ENCODE data around the gene DGKA.
"Not testable (repeated sequence)": the region's sequence is repeated elsewhere in the genome, so short reads cannot be mapped to it uniquely, and the experiment has no call there.

Gene DGKA

DNA sequence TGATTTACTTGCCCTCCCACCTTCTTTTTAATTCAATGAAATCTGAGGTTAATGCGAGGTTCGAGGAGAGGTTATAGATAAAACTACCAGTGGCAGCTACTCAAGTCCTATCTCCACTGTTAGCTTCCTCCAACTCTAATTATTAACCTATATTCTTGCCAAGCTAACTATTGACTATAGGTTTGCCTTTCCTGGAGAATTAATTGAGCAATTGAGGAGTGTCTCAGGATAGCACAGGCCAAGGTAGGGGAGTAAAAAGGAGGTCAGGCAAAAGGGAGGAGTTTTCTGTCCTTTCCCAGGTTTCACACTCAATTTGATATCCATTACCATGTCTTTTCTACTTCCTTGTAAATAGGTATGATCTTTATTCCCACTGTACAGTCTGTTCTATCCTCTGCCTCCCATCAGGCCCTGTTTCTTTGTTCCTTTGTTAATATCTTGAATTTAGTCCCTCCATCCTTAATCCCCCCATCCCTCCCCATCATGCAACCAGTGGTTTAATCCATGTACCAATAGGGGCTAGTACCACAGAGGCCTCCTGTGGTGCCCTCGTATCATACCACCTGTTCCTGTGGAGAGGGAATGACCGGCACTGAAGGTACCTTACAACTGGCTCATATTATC, 62.4 kb downstream of the DGKA start:
- FAIRE-seq: no peak
- no peak for TF ChIP-seq POLR2AphosphoS5 (IDR thresholded peaks at IDR 0.05; ENCODE audit: low read depth, low read length)
- no peak for TF ChIP-seq POLR2A (IDR thresholded peaks at IDR 0.05; ENCODE audit: low read depth, low read length)
- no peak for DNase-seq (ENCODE audit: insufficient read length)

DNA sequence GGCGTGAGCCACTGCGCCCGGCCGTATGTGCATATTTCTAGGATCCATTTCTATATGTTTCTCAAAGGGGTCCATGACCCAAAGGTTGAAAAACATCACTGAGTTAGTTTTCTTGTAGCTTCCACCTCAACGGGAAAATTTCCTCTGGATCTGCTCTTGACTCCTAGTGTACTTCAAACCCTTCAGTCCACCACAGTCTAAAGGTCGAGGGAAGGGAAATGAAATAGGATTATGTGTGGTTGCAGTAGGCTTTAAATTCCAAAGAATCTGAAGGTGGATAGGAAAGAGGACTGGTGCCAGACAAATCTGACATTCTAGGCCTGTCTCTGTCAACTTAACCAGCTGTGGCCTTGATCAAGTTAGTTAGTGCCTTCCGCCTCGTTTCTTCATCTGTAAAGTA, 64.4 kb downstream of the DGKA start:
- TF ChIP-seq TAF1 (IDR thresholded peaks at IDR 0.05; ENCODE audit: borderline replicate concordance, low read depth, low read length) (no peak), POLR2A (IDR thresholded peaks at IDR 0.05; ENCODE audit: low read depth, low read length) (no peak), POLR2AphosphoS5 (IDR thresholded peaks at IDR 0.05; ENCODE audit: low read depth, low read length) (no peak)
- FAIRE-seq: no peak
- DNase-seq (ENCODE audit: insufficient read length): no peak

DNA sequence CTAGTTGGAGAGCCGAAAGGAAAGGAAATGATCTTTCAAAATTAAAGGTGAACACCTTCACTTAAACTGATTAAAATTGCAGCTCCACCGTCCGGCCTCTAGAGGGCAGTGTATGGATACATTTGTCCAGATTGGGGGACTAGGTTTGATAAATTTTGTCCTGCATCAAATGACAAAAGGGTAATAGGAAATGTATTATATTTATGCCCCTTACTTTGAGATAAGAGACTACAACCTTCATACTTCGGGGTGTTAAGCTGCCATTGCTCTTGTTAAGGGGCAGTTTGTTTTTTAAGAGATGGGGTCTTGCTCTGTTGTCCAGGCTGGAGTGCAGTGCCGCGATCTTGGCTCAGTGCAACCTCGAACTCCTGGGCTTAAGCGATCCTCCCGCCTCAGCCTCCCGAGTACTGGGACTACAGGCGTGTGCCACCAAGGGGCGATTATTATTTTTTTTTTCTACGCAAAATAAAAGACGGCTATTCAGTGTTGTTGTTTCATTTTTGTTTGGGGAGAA, 65.3 kb downstream of the DGKA start:
- DNase-seq (ENCODE audit: insufficient read length) (peak; percentile 36), FAIRE-seq (peak; percentile 86)
- TF ChIP-seq TAF1 (IDR thresholded peaks at IDR 0.05; ENCODE audit: borderline replicate concordance, low read depth, low read length): no peak
- TF ChIP-seq POLR2AphosphoS5 (IDR thresholded peaks at IDR 0.05; ENCODE audit: low read depth, low read length): no peak
- no peak for TF ChIP-seq POLR2A (IDR thresholded peaks at IDR 0.05; ENCODE audit: low read depth, low read length)

DNA sequence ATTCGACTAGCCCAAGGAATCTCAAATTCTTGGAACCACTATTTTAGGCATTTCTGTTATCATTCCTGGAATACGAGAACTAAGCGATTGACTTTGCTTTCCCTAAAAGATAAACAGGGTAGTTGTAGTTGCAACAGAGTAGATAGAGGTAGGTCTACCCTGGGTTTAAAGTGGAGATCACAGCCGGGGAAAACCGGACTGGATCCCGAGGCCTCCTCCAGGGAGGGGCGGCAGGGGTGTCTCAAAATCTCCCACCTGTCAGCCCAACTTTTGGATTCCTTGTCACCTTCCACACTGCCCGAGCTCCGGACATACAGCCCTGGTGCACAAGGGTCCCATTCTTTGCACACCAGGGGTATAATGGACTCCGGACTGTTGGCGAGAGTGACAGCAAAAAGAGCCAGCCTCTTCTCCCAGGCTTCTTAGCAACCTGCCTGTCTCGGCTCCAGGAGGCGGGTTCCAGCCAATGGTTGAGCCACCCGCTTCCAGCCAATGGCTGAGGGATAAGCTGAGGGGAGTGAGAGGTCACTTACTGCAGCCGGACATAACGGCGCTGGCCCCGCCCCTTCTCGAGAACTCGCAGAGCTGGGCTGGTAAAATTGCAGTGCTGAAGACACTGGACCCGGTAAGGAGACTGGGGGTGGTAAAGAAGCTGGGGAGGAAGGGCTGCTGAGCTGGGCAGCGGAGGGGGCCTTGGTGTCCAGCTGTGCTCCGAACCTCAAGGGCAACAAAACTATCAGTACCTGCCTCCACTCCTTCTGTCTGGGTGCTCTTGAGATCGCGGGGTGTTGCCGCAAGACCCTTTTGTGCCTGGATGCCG, 66.0 kb downstream of the DGKA start, which contains the start of gene SUOX:
Gene SUOX, plus strand, starts transcription at position 562 of the 820 bp plus-strand sequence. CDS start 4,946 bp downstream, outside the sequence.
- FAIRE-seq (peak; percentile 95), DNase-seq (ENCODE audit: insufficient read length) (peak; percentile 94)
- peak; percentile 66 for TF ChIP-seq POLR2A (IDR thresholded peaks at IDR 0.05; ENCODE audit: low read depth, low read length)
- TF ChIP-seq TAF1 (IDR thresholded peaks at IDR 0.05; ENCODE audit: borderline replicate concordance, low read depth, low read length): 0 out of 2 replicates have a peak, but pooled peaks have one; percentile 33
- peak; percentile 64; the same call in 1 of the 2 replicates for TF ChIP-seq POLR2AphosphoS5 (IDR thresholded peaks at IDR 0.05; ENCODE audit: low read depth, low read length)

DNA sequence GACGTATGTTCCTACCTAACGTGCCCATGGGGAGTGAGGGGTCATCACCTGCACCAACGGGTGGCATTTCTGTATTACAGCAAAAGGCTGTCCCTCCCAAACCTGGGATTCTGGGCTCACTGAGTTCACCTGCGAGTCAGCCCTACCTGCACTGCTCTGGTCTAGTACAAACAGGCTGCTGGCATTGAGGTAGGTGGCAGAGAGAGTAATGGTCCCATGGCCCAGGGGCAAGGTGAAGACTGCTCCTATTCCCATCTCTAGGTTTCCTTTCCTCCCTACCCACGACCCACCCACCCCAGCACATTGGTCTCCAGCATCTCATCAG, 66.5 kb downstream of the DGKA start:
- FAIRE-seq (no peak), DNase-seq (ENCODE audit: insufficient read length) (no peak)

DNA sequence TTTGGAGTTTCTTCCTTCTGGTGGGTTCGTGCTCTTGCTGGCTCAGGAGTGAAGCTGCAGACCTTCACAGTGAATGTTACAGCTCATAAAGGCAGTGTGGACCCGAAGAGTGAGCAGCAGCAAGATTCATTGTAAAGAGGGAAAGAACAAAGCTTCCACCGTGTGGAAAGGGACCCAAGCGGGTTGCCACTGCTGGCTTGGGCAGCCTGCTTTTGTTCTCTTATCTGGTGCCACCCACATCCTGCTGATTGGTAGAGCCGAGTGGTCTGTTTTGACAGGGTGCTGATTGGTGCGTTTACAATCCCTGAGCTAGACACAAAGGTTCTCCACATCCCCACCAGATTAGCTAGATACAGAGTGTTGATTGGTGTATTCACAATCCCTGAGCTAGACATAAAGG, 68.6 kb downstream of the DGKA start:
- DNase-seq (ENCODE audit: insufficient read length); FAIRE-seq: not testable (repeated sequence)

More for the DNA sequence above, 66.5 kb downstream of the DGKA start:
- no peak for TF ChIP-seq POLR2AphosphoS5 (IDR thresholded peaks at IDR 0.05; ENCODE audit: low read depth, low read length)

DNA sequence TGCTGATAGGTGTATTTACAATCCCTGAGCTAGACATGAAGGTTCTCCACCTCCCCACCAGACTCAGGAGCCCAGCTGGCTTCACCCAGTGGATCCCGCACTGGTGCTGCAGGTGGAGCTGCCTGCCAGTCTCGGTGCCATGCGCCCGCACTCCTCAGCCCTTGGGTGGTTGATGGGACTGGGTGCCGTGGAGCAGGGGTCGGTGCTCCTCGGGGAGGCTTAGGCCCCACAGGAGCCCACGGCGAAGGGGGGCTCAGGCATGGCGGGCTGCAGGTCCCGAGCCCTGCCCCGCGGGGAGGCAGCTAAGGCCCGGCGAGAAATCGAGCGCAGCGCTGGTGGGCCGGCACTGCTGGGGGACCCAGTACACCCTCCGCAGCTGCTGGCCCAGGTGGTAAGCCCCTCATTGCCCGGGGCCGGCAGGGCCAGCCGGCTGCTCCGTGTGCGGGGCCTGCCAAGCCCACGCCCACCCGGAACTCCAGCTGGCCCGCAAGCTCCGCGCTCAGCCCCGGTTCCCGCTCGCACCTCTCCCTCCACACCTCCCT, 69.1 kb downstream of the DGKA start:
- not testable (repeated sequence) for FAIRE-seq; DNase-seq (ENCODE audit: insufficient read length)

DNA sequence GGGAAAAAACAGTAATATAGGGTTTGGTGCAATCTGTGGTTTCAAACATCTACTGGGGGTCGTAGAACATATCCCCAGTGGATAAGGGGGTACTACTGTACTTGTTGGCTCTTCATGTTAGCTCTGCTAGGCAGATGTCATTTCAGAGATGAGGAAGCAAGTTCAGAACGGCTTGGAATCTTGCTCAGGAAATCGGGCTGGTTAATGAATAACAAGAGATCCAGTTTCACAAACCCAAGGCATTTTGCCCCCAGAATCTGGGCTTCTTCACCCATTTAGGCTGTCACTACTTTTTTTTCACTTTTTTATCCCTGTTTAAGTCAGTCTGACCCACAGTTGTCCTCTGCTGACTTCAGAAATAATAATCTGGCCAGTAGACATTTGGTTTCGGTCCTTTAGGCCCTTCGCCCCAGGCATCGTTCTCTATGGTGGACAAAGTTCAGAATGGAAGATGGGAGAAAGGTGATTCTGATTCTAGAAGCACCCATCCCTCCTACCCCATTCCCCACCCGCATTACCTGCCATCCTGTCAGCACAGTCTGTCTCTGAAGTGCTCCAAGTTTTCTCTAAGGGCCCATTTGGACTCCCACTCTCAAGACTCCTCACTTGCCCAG, 70.6 kb downstream of the DGKA start:
- TF ChIP-seq POLR2A (IDR thresholded peaks at IDR 0.05; ENCODE audit: low read depth, low read length): no peak
- no peak for TF ChIP-seq TAF1 (IDR thresholded peaks at IDR 0.05; ENCODE audit: borderline replicate concordance, low read depth, low read length)
- no peak for TF ChIP-seq POLR2AphosphoS5 (IDR thresholded peaks at IDR 0.05; ENCODE audit: low read depth, low read length)
- FAIRE-seq (no peak), DNase-seq (ENCODE audit: insufficient read length) (no peak)

DNA sequence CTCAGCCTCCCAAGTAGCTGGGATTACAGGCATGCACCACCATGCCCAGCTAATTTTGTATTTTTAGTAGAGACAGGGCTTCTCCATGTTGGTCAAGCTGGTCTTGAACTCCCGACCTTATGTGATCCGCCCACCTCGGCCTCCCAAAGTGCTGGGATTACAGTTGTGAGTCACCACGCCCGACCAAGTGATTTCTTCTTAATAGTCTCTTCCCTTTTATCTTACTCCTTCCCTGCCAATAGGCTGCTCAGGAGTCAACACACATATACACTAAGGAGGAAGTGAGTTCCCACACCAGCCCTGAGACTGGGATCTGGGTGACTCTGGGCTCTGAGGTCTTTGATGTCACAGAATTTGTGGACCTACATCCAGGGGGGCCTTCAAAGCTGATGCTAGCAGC, 72.4 kb downstream of the DGKA start:
- not testable (repeated sequence) for FAIRE-seq; DNase-seq (ENCODE audit: insufficient read length)

All from GM12892 (cell line).